ENCODE results near the gene DERL2.
A peak's percentile ranks its signal among the peaks of the same experiment; 100 is the strongest.

The DERL2 gene

DNA sequence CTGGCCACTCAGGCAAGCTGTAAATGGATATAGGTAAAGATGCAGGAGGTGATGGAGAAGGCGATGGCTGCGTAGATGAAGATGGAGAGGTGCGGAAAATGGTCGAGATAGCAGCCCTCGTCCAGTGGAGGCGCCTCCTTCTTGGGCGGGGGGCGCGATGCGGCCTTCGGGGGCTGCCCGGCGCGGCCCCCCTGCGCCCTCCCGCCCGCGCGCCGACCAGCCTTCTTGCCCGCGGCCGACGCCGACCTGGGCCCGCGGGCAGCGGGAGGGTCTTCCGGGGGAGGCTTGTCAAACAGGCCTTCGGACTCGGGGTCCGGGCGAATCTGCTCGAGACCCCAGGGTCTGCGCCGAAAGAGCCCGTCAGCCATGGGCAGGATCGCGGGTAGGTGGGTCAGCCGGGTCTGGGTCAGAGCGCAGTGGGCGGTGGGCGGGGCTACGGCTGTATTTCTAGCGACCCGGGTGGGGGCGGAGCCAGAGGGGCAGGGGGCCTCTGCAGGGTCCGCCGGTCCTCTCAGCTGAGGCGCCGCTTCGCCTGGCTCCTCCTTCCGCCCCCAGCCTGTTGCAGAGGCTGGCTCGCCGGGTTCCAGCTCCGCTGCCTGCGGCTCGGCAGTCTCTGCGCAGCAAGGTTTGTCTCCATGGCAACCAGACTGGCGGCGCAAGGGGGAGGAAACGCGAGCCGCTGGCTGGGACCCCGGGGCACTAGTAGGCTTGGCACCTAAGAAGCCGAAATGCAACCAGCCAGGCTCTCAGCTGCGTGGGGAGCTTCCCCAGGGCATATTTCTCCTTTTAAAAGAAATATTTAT lies 14.8 kb upstream of the DERL2 start:
- Histone ChIP-seq H3K9me3 (ENCODE audit: insufficient read depth, low read length) (no peaks in the 10 kb centered on the region), H3K4me3 (ENCODE audit: insufficient read length, low read depth) (peak overlapping the region; percentile 43), H3K9ac (ENCODE audit: insufficient read length, low read depth) (peak overlapping the region; percentile 56), H3K27me3 (ENCODE audit: insufficient read depth, insufficient read length) (peaks cover 22% of the 10 kb centered on the region), H3K36me3 (ENCODE audit: insufficient read depth, insufficient read length, low read length) (no peaks in the 10 kb centered on the region), H3K4me1 (ENCODE audit: insufficient read depth, insufficient read length) (no peaks in the 10 kb centered on the region)
- no peak for TF ChIP-seq SUZ12 (IDR thresholded peaks at IDR 0.05; ENCODE audit: extremely low read depth, insufficient read depth, insufficient read length)
- TF ChIP-seq YY1 (IDR thresholded peaks at IDR 0.05; ENCODE audit: insufficient read depth, insufficient read length): no peak
- no peak for TF ChIP-seq ZNF274 (IDR thresholded peaks at IDR 0.05; ENCODE audit: low read depth, low read length)
- peak; percentile 79 for DNase-seq (ENCODE audit: low read depth, low spot score)

DNA sequence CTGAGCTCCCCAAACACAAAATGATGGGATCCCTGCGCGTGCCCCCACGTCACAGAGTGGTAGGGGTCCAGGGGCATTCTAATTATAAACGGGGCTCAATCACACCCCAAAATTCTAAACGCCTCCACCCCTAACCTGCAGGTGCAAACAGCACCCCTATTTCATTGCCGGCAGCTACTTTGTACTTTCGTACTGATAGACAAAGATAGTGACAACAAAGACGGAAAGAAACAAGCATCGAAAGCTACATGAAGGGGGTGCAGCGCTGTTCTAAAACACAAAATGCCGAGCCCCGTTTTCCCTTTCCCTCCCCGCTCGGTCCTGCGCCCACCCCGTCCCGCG lies 14.2 kb upstream of the DERL2 start:
- Histone ChIP-seq H3K9me3 (ENCODE audit: insufficient read depth, low read length) (no peaks in the 10 kb centered on the region), H3K27me3 (ENCODE audit: insufficient read depth, insufficient read length) (peaks cover 22% of the 10 kb centered on the region), H3K36me3 (ENCODE audit: insufficient read depth, insufficient read length, low read length) (no peaks in the 10 kb centered on the region), H3K9ac (ENCODE audit: insufficient read length, low read depth) (peak overlapping the region; percentile 56), H3K4me1 (ENCODE audit: insufficient read depth, insufficient read length) (no peaks in the 10 kb centered on the region), H3K4me3 (ENCODE audit: insufficient read length, low read depth) (peak overlapping the region; percentile 43)
- TF ChIP-seq SUZ12 (IDR thresholded peaks at IDR 0.05; ENCODE audit: extremely low read depth, insufficient read depth, insufficient read length) (peak; percentile 10), ZNF274 (IDR thresholded peaks at IDR 0.05; ENCODE audit: low read depth, low read length) (no peak)
- DNase-seq (ENCODE audit: low read depth, low spot score): no peak

DNA sequence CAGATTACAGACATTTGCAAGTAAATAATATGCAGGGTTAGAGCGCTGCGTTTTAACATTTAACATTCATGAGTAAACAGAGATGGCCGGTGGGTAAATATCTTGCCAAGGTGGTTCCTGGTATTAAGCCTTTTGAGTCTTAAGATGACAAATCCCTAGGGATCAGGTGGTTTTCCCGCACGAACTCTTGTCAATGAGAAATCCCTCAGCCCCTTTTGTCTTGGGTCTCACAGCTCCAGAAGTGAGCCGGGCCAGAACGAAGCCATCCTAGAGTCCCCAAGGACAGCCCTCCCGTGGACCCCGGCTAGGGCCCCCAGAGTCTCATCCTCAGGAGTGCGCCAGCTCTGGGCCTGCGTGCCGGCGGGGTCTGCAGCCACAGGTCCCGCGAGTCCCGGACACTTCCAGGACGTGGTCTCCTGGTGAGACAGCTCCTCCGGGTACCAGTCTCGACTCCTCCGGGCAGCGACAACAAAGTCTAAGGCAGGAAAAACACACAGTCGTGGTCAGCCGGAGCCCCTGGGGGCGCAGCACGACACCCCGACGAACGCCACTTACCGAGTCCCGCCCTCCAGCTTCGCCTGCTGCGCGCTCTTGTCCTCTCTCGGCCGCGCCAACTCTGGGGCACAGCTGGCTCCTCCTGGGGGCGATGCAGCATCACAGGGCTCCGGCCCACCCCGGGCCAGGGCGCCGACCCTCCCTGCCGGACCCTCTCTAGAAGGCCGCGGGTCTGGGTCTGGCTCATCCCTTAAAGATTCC lies 13.7 kb upstream of the DERL2 start:
- Histone ChIP-seq H3K9ac (ENCODE audit: insufficient read length, low read depth) (no peak overlapping the region), H3K4me1 (ENCODE audit: insufficient read depth, insufficient read length) (no peaks in the 10 kb centered on the region), H3K4me3 (ENCODE audit: insufficient read length, low read depth) (peak overlapping the region; percentile 43), H3K36me3 (ENCODE audit: insufficient read depth, insufficient read length, low read length) (no peaks in the 10 kb centered on the region), H3K27me3 (ENCODE audit: insufficient read depth, insufficient read length) (peaks cover 22% of the 10 kb centered on the region), H3K9me3 (ENCODE audit: insufficient read depth, low read length) (no peaks in the 10 kb centered on the region)
- DNase-seq (ENCODE audit: low read depth, low spot score): no peak
- TF ChIP-seq ZNF274 (IDR thresholded peaks at IDR 0.05; ENCODE audit: low read depth, low read length) (no peak), YY1 (IDR thresholded peaks at IDR 0.05; ENCODE audit: insufficient read depth, insufficient read length) (no peak), SUZ12 (IDR thresholded peaks at IDR 0.05; ENCODE audit: extremely low read depth, insufficient read depth, insufficient read length) (no peak)

DNA sequence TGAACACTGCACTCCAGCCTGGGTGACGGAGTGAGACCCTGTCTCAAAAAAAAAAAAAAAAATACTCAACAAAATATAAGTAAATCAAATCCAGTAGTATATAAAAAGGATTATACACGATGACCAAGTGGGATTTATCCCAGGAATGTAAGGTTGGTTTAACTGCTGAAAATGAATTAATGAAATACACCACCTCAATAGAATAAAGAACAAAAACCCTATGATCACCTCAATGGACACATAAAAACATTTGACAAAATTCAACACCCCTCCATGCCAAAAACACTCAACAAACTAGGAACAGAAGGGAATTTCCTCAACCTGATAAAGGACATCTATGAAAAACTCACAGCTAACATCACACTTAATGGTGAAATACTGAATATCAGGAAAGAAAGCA lies 7.0 kb upstream of the DERL2 start:
- Histone ChIP-seq H3K4me1 (ENCODE audit: insufficient read depth, insufficient read length) (no peaks in the 10 kb centered on the region), H3K36me3 (ENCODE audit: insufficient read depth, insufficient read length, low read length) (peaks cover 26% of the 10 kb centered on the region), H3K4me3 (ENCODE audit: insufficient read length, low read depth) (no peak overlapping the region), H3K9me3 (ENCODE audit: insufficient read depth, low read length) (no peaks in the 10 kb centered on the region), H3K9ac (ENCODE audit: insufficient read length, low read depth) (no peak overlapping the region), H3K27me3 (ENCODE audit: insufficient read depth, insufficient read length) (no peaks in the 10 kb centered on the region)
- TF ChIP-seq ZNF274 (IDR thresholded peaks at IDR 0.05; ENCODE audit: low read depth, low read length) (no peak), YY1 (IDR thresholded peaks at IDR 0.05; ENCODE audit: insufficient read depth, insufficient read length) (no peak), SUZ12 (IDR thresholded peaks at IDR 0.05; ENCODE audit: extremely low read depth, insufficient read depth, insufficient read length) (no peak)
- DNase-seq (ENCODE audit: low read depth, low spot score): no peak

DNA sequence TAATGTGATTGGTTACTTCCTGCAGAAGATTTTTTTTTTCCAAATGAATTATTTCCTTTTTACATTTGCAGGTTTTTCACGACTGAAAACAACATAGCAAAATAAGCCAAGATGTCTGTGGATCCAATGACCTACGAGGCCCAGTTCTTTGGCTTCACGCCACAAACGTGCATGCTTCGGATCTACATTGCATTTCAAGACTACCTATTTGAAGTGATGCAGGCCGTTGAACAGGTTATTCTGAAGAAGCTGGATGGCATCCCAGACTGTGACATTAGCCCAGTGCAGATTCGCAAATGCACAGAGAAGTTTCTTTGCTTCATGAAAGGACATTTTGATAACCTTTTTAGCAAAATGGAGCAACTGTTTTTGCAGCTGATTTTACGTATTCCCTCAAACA lies 2.8 kb upstream of the DERL2 start:
- H3K27me3 ChIP-seq (ENCODE audit: insufficient read depth, insufficient read length): no peaks in the 10 kb centered on the region
- no peak overlapping the region for H3K9ac ChIP-seq (ENCODE audit: insufficient read length, low read depth)
- H3K9me3 ChIP-seq (ENCODE audit: insufficient read depth, low read length): no peaks in the 10 kb centered on the region
- no peaks in the 10 kb centered on the region for H3K4me1 ChIP-seq (ENCODE audit: insufficient read depth, insufficient read length)
- no peak for DNase-seq (ENCODE audit: low read depth, low spot score)
- TF ChIP-seq YY1 (IDR thresholded peaks at IDR 0.05; ENCODE audit: insufficient read depth, insufficient read length): no peak
- TF ChIP-seq ZNF274 (IDR thresholded peaks at IDR 0.05; ENCODE audit: low read depth, low read length): no peak
- peaks cover 41% of the 10 kb centered on the region for H3K36me3 ChIP-seq (ENCODE audit: insufficient read depth, insufficient read length, low read length)
- H3K4me3 ChIP-seq (ENCODE audit: insufficient read length, low read depth): no peak overlapping the region

DNA sequence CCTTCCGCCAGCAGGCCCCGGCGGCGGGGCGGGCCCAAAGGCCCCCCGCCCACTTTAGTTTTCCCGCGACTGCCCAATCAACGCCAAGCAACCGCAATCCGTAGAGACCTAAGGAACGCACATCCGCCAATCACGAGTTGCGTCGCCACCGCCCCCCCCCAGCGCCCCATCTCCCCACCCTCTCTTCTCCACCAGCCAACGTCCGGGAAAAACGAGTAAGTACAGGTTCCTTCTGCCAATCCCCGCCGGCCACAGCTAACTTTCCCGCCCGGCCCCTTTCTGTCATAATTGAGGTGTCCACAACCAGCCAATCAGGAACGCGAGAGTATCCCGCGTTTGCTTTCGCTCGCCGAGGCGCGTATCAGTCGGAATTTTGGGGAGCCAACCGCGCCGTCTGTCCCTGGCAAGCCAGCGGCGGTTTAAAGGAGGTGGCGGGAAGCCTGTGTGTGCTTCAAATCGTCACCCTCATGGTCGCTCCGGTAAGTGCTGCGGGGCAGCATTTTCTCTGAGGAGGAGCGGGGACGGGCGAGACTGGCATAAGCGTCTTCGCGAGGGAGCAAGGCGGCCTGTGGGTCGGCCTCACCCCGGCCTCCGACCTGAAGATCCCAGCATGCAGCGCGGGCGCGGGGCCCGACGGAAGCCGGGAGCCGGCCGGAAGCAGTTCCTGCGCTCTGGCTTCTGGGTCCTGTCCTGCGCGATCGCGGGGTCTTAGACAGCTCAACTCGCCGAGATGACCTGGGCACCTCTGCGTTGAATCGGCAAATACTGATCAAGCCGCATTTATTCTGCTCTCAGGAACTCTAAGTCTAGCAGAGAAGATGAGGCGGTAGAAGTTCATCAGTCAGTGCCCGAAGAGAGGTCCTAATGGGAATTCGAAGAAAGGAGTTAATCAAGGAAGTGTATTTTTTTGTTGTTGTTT lies 487 bp upstream of the DERL2 start, which contains the start of gene MIS12:
TSS of gene MIS12 (plus strand) at position 361 of the 919 bp plus-strand sequence. CDS start 2,297 bp downstream, outside the sequence.
- Histone ChIP-seq H3K4me1 (ENCODE audit: insufficient read depth, insufficient read length) (no peaks in the 10 kb centered on the region), H3K36me3 (ENCODE audit: insufficient read depth, insufficient read length, low read length) (peaks cover 63% of the 10 kb centered on the region), H3K9ac (ENCODE audit: insufficient read length, low read depth) (peak within 1 kb of the TSS; percentile 88), H3K27me3 (ENCODE audit: insufficient read depth, insufficient read length) (no peaks in the 10 kb centered on the region), H3K9me3 (ENCODE audit: insufficient read depth, low read length) (no peaks in the 10 kb centered on the region), H3K4me3 (ENCODE audit: insufficient read length, low read depth) (peak within 1 kb of the TSS; percentile 86)
- no peak for TF ChIP-seq SUZ12 (IDR thresholded peaks at IDR 0.05; ENCODE audit: extremely low read depth, insufficient read depth, insufficient read length)
- TF ChIP-seq YY1 (IDR thresholded peaks at IDR 0.05; ENCODE audit: insufficient read depth, insufficient read length): no peak
- TF ChIP-seq ZNF274 (IDR thresholded peaks at IDR 0.05; ENCODE audit: low read depth, low read length): no peak
- DNase-seq (ENCODE audit: low read depth, low spot score): peak; percentile 92
